Ovary (tissue), 9 donors: ENCODE results near the gene KATNBL1. TPM values are rescaled to one million over a fixed set of nuclear protein-coding genes. Genes with fewer than 3 reads are reported as not detected.

Experiments
- DNase-seq, 5 donors: peaks; one replicate each; pipeline ENCODE4 v3.0.0-alpha.2; 2019 to 2020
- H3K27ac ChIP-seq, 2 donors: fragments of 200-600 bp; one replicate each; pipeline versions ENCODE4 v1.5.1 to v1.8.0; 2019 to 2022
- H3K27me3 ChIP-seq: fragments of 200-600 bp; one replicate; pipeline ENCODE4 v1.8.0; 2022
- H3K36me3 ChIP-seq: fragments of 200-600 bp; sonication (generic); one replicate; pipeline ENCODE4 v1.5.1; 2019
- H3K4me1 ChIP-seq: one replicate; pipeline ENCODE4 v1.8.1; 2013; ENCODE audit warnings: mild to moderate bottlenecking, moderate library complexity; ENCODE audit not compliant: insufficient read depth
- H3K4me3 ChIP-seq: fragments of 200-600 bp; sonication (generic); one replicate; pipeline ENCODE4 v1.5.1; 2017
- H3K9me3 ChIP-seq, 2 donors: fragments of 200-600 bp in 1 of 2; sonication (generic) in 1 of 2; one replicate each; pipeline versions ENCODE4 v1.5.1 to v1.8.1; 2013 to 2019; ENCODE audit warnings: mild to moderate bottlenecking in 1 of 2, moderate library complexity in 1 of 2
- CTCF ChIP-seq, 3 donors: fragments of 450-650 bp in 2 of 3; fragments of 200-600 bp in 1 of 3; IDR thresholded peaks; one replicate each; pipeline versions ENCODE4 v1.5.1 to v1.8.0; 2016 to 2022; ENCODE audit warnings: antibody characterized with exemption in 3 of 3, mild to moderate bottlenecking in 1 of 3
- EP300 ChIP-seq: sonication (generic); formaldehyde crosslinking; IDR thresholded peaks from one replicate; pipeline ENCODE4 v1.6.1; 2017; ENCODE audit warnings: antibody characterized with exemption
- POLR2A ChIP-seq: fragments of 450-650 bp; IDR thresholded peaks from one replicate; pipeline ENCODE4 v1.6.1; 2017; ENCODE audit warnings: antibody characterized with exemption, mild to moderate bottlenecking, moderate library complexity
- WGBS, 3 donors: extraction: QIAGEN DNeasy Blood & Tissue Kit in 1 of 3; methylation state at CpG; one replicate each; pipeline versions ENCODE4 v1.1.5 to v1.1.7; 2013 to 2017; 5-methylcytosine and 5-hydroxymethylcytosine counted together
- intact Hi-C, 4 donors: fragments of 100-400 bp; cut with DNase I; formaldehyde crosslinking; loops; one replicate each; pipeline versions ENCODE4 v1.11.0 to v1.15.1; 2022 to 2023
- polyA plus RNA-seq, 2 donors: library from polyadenylated mRNA; stranded (reverse); fragments of 200-250 nt in 1 of 2; fragments of 350-450 nt in 1 of 2; fragmentation: Illumina TruSeq in 1 of 2; extraction: RNeasy Lipid Tissue Mini Kit (QIAGEN cat#74804) in 1 of 2; gene quantifications; one replicate each; pipeline ENCODE4 v1.2.3, GENCODE V29; 2013 to 2014
- total RNA-seq, 7 donors: library from RNA; depleted of rRNA in 2 of 7; stranded (reverse); fragments of >200 nt in 2 of 7; fragmentation: NEBNext Ultra II Directional in 3 of 7; extraction: Animal tissue kit (Norgen Biotek cat#: 25700) in 3 of 7; gene quantifications; one replicate each; pipeline versions ENCODE4 v1.1.0 to v1.2.4, GENCODE V29; 2016 to 2023
- donor health status: DM: no; HTN: no; CAD: no; lungs with moderate emphysema.
- donor health status: DM: no; HTN: no; CAD: no.
- donor health status: Bipolar disorder and iron deficiency.
- donor health status: DM: yes; HTN: yes; CAD: no.
- donor health status: DM: no; HTN: no; CAD: no.
- donor health status: DM: yes; HTN: yes; CAD: no.

KATNBL1 gene
- total and polyA plus RNA-seq, 9 donors, result 12.9 to 52.2 (median 31.1) TPM

GRCh38 chr15:34111488-34111887, 98.4 kb downstream of the KATNBL1 start:
- no peak for DNase-seq
- Histone ChIP-seq H3K36me3 (no peaks in the 10 kb centered on the region), H3K27me3 (no peaks in the 10 kb centered on the region), H3K9me3 (no peaks in the 10 kb centered on the region), H3K4me3 (no peak overlapping the region), H3K27ac (no peak overlapping the region), H3K4me1 (no peaks in the 10 kb centered on the region)
- no peak for TF ChIP-seq POLR2A
- TF ChIP-seq CTCF (IDR thresholded peaks at IDR 0.05), result no peak
- TF ChIP-seq EP300, result no peak
- intact Hi-C loops, result no loop called here
- 64 to 72% (median 66%) methylated on average over 6 of the region's 6 CpGs for WGBS, 3 donors

GRCh38 chr15:34109797-34110663, 99.9 kb downstream of the KATNBL1 start:
- Histone ChIP-seq H3K27me3 (no peaks in the 10 kb centered on the region), H3K27ac (no peak overlapping the region), H3K36me3 (no peaks in the 10 kb centered on the region), H3K4me3 (no peak overlapping the region), H3K9me3 (no peaks in the 10 kb centered on the region), H3K4me1 (no peaks in the 10 kb centered on the region)
- intact Hi-C loops, result loop anchor here in 1 of 4 donors (5.0 kb wide), 1 partner anchor 262 kb away; no protein-coding TSS in a partner anchor
- TF ChIP-seq POLR2A (no peak), EP300 (no peak), CTCF (IDR thresholded peaks at IDR 0.05) (no peak)
- DNase-seq, result no peak
- 53 to 61% (median 59%) methylated on average over 5 of the region's 5 CpGs for WGBS, 3 donors

GRCh38 chr15:34107315-34107714, 102.6 kb downstream of the KATNBL1 start:
- H3K9me3 ChIP-seq, result no peaks in the 10 kb centered on the region
- H3K27ac ChIP-seq, result no peak overlapping the region
- H3K4me3 ChIP-seq, result no peak overlapping the region
- H3K27me3 ChIP-seq, result no peaks in the 10 kb centered on the region
- 81 to 86% (median 85%) methylated on average over 2 of the region's 2 CpGs for WGBS, 3 donors
- H3K36me3 ChIP-seq, result no peaks in the 10 kb centered on the region
- TF ChIP-seq POLR2A (no peak), CTCF (IDR thresholded peaks at IDR 0.05) (no peak), EP300 (no peak)
- intact Hi-C loops, result loop anchor here in 1 of 4 donors (5.0 kb wide), 1 partner anchor 265 kb away; no protein-coding TSS in a partner anchor
- H3K4me1 ChIP-seq, result peaks cover 2% of the 10 kb centered on the region
- no peak for DNase-seq

GRCh38 chr15:34106423-34106822, 103.5 kb downstream of the KATNBL1 start:
- Histone ChIP-seq H3K4me3 (no peak overlapping the region), H3K9me3 (no peaks in the 10 kb centered on the region), H3K36me3 (no peaks in the 10 kb centered on the region), H3K27me3 (no peaks in the 10 kb centered on the region), H3K27ac (no peak overlapping the region), H3K4me1 (peaks cover 2% of the 10 kb centered on the region)
- DNase-seq, result no peak
- intact Hi-C loops, result loop anchor here in 1 of 4 donors (5.0 kb wide), 1 partner anchor 266 kb away; no protein-coding TSS in a partner anchor
- no peak for TF ChIP-seq EP300
- no peak for TF ChIP-seq POLR2A
- TF ChIP-seq CTCF (IDR thresholded peaks at IDR 0.05), result no peak
- WGBS, 3 donors, result 85 to 94% (median 89%) methylated on average over 1 of the region's 1 CpG
